ENCODE data around the gene ODAPH.

ODAPH gene

GRCh38 chr4:75544870-75545269, 11.0 kb upstream of the ODAPH start:
- DNase-seq (ENCODE audit: low read depth in 4 of 4, low spot score in 1 of 4): no peak

- DNase-seq (ENCODE audit: low read depth in 4 of 4, low spot score in 1 of 4): no peak
Observed at GRCh38 chr4:75545526-75545925, 10.3 kb upstream of the ODAPH start.

GRCh38 chr4:75547647-75548387, 8.0 kb upstream of the ODAPH start:
- DNase-seq (ENCODE audit: low read depth in 4 of 4, low spot score in 1 of 4): no peak

- DNase-seq (ENCODE audit: low read depth in 4 of 4, low spot score in 1 of 4): no peak
Observed at GRCh38 chr4:75549019-75549418, 6.8 kb upstream of the ODAPH start.

GRCh38 chr4:75552452-75552851, 3.4 kb upstream of the ODAPH start:
- no peak for DNase-seq (ENCODE audit: low read depth in 4 of 4, low spot score in 1 of 4)

GRCh38 chr4:75557696-75558095, 1.8 kb downstream of the ODAPH start:
- DNase-seq (ENCODE audit: low read depth in 4 of 4, low spot score in 1 of 4): no peak

- no peak for DNase-seq (ENCODE audit: low read depth in 4 of 4, low spot score in 1 of 4)
Observed at GRCh38 chr4:75561789-75562188, 5.9 kb downstream of the ODAPH start.

GRCh38 chr4:75564023-75564422, 8.2 kb downstream of the ODAPH start:
- no peak for DNase-seq (ENCODE audit: low read depth in 4 of 4, low spot score in 1 of 4)

- DNase-seq (ENCODE audit: low read depth in 4 of 4, low spot score in 1 of 4): no peak
Observed at GRCh38 chr4:75565481-75565880, 9.6 kb downstream of the ODAPH start.

GRCh38 chr4:75566911-75567310, 11.0 kb downstream of the ODAPH start:
- DNase-seq (ENCODE audit: low read depth in 4 of 4, low spot score in 1 of 4): no peak

GRCh38 chr4:75567725-75568124, 11.9 kb downstream of the ODAPH start:
- no peak for DNase-seq (ENCODE audit: low read depth in 4 of 4, low spot score in 1 of 4)

- no peak for DNase-seq (ENCODE audit: low read depth in 4 of 4, low spot score in 1 of 4)
Observed at GRCh38 chr4:75584067-75584466, 28.2 kb downstream of the ODAPH start.

GRCh38 chr4:75593393-75593792, 37.5 kb downstream of the ODAPH start:
- DNase-seq (ENCODE audit: low read depth in 4 of 4, low spot score in 1 of 4): no peak

- no peak for DNase-seq (ENCODE audit: low read depth in 4 of 4, low spot score in 1 of 4)
Observed at GRCh38 chr4:75596061-75596460, 40.2 kb downstream of the ODAPH start.

- DNase-seq (ENCODE audit: low read depth in 4 of 4, low spot score in 1 of 4): no peak
Observed at GRCh38 chr4:75598390-75598789, 42.5 kb downstream of the ODAPH start.

- no peak for DNase-seq (ENCODE audit: low read depth in 4 of 4, low spot score in 1 of 4)
Observed at GRCh38 chr4:75599647-75600046, 43.8 kb downstream of the ODAPH start.

GRCh38 chr4:75605928-75606327, 50.1 kb downstream of the ODAPH start:
- DNase-seq (ENCODE audit: low read depth in 4 of 4, low spot score in 1 of 4): no peak

GRCh38 chr4:75612306-75612705, 56.4 kb downstream of the ODAPH start:
- no peak for DNase-seq (ENCODE audit: low read depth in 4 of 4, low spot score in 1 of 4)

All from stimulated activated CD4-positive, alpha-beta T cell treated with anti-CD3 and anti-CD28 coated beads, Interleukin-1b, Interleukin-23, amount 100 ng/mL, for 24 hours (primary cell).